Neuronal stem cell (in vitro differentiated cells): ENCODE measurements around the gene MICAL3.
A peak's percentile ranks its signal among the peaks of the same experiment; 100 is the strongest.

Experiments used
- DNase-seq: peaks from one replicate; pipeline ENCODE4 v3.0.0-alpha.2; 2013; ENCODE audit warnings: low spot score
- H2AFZ ChIP-seq: one replicate; pipeline ENCODE4 v1.6.1; 2013; ENCODE audit warnings: mild to moderate bottlenecking, low read length, inconsistent platforms
- H2AK5ac ChIP-seq: 2 replicates; pipeline ENCODE4 v1.6.1; 2013; ENCODE audit warnings: low read depth, mild to moderate bottlenecking, inconsistent platforms, low read length, moderate library complexity, mixed read lengths
- H2BK120ac ChIP-seq: 2 replicates; pipeline ENCODE4 v1.6.1; 2013; ENCODE audit warnings: low read depth, mild to moderate bottlenecking, inconsistent platforms, low read length, moderate library complexity, mixed read lengths
- H2BK12ac ChIP-seq: one replicate; pipeline ENCODE4 v1.6.1; 2013; ENCODE audit warnings: low read length, inconsistent platforms
- H2BK15ac ChIP-seq: 2 replicates; pipeline ENCODE4 v1.6.1; 2013; ENCODE audit warnings: mild to moderate bottlenecking, low read length, inconsistent platforms, mixed read lengths
- H2BK5ac ChIP-seq: one replicate; pipeline ENCODE4 v1.6.1; 2013; ENCODE audit warnings: inconsistent platforms, mild to moderate bottlenecking, low read length, moderate library complexity
- H3K14ac ChIP-seq: one replicate; pipeline ENCODE4 v1.6.1; 2013; ENCODE audit warnings: low read length, inconsistent platforms
- H3K18ac ChIP-seq: 2 replicates; pipeline ENCODE4 v1.6.1; 2013; ENCODE audit warnings: low read length, inconsistent platforms
- H3K23ac ChIP-seq: 2 replicates; pipeline ENCODE4 v1.6.1; 2013; ENCODE audit warnings: low read depth, mild to moderate bottlenecking, mixed read lengths, low read length, inconsistent platforms; ENCODE audit not compliant: poor library complexity
- H3K27ac ChIP-seq: replicated peaks from 3 replicates; pipeline ENCODE4 v1.5.1; 2013; ENCODE audit warnings: low read length, inconsistent platforms
- H3K27me3 ChIP-seq, 3 experiments: 2 replicates each; pipeline ENCODE4 v1.6.1; 2013; ENCODE audit warnings: low read length in 3 of 3, mild to moderate bottlenecking in 2 of 3, inconsistent platforms in 1 of 3, low read depth in 1 of 3, mixed read lengths in 1 of 3, moderate library complexity in 1 of 3; ENCODE audit not compliant: control insufficient read depth in 3 of 3, insufficient read depth in 3 of 3
- H3K36me3 ChIP-seq, 2 donors: replicated peaks in 1 of 2; 2 replicates each; pipeline ENCODE4 v1.6.1; 2013; ENCODE audit warnings: low read length in 2 of 2; ENCODE audit not compliant: control insufficient read depth in 2 of 2, insufficient read depth in 2 of 2
- H3K4ac ChIP-seq: 2 replicates; pipeline ENCODE4 v1.6.1; 2013; ENCODE audit warnings: inconsistent platforms, mild to moderate bottlenecking, low read length, moderate library complexity
- H3K4me1 ChIP-seq, 2 donors: 1 replicate in 1 of 2; 2 replicates in 1 of 2; pipeline ENCODE4 v1.6.1; 2013; ENCODE audit warnings: low read length in 2 of 2, low read depth in 1 of 2; ENCODE audit not compliant: control insufficient read depth in 2 of 2, insufficient read depth in 1 of 2
- H3K4me2 ChIP-seq: one replicate; pipeline ENCODE4 v1.6.1; 2013; ENCODE audit warnings: mild to moderate bottlenecking, low read length, inconsistent platforms; ENCODE audit not compliant: insufficient read depth, poor library complexity, severe bottlenecking
- H3K4me3 ChIP-seq, 2 donors: 2 replicates each; pipeline ENCODE4 v1.5.1; 2013; ENCODE audit warnings: low read length in 2 of 2, mild to moderate bottlenecking in 2 of 2, inconsistent platforms in 1 of 2, moderate library complexity in 1 of 2
- H3K79me1 ChIP-seq: one replicate; pipeline ENCODE4 v1.6.1; 2013; ENCODE audit warnings: low read depth, mild to moderate bottlenecking, inconsistent platforms, low read length, moderate library complexity
- H3K9ac ChIP-seq: one replicate; pipeline ENCODE4 v1.6.1; 2013; ENCODE audit warnings: mild to moderate bottlenecking, low read depth, low read length, inconsistent platforms; ENCODE audit not compliant: poor library complexity
- H3K9me3 ChIP-seq, 2 donors: replicated peaks in 1 of 2; 2 replicates each; pipeline versions ENCODE3 to v1.6.1; 2013; ENCODE audit warnings: low read length in 2 of 2, mild to moderate bottlenecking in 2 of 2, inconsistent platforms in 1 of 2, low read depth in 1 of 2, mixed read lengths in 1 of 2, moderate library complexity in 1 of 2; ENCODE audit not compliant: control insufficient read depth in 2 of 2, insufficient read depth in 1 of 2
- H4K8ac ChIP-seq: one replicate; pipeline ENCODE4 v1.6.1; 2013; ENCODE audit warnings: low read depth, mild to moderate bottlenecking, inconsistent platforms, low read length, moderate library complexity
- H4K91ac ChIP-seq: one replicate; pipeline ENCODE4 v1.6.1; 2013; ENCODE audit warnings: low read length, low read depth, mild to moderate bottlenecking, inconsistent platforms; ENCODE audit not compliant: poor library complexity
- WGBS, 2 donors: extraction: QIAGEN DNeasy Blood & Tissue Kit; methylation state at CpG; one replicate each; pipeline ENCODE4 v1.1.7; 2013; ENCODE audit warnings: missing lambda C conversion rate in 2 of 2, mixed read lengths in 1 of 2; ENCODE audit not compliant: insufficient read length in 2 of 2, insufficient replicate concordance in 1 of 2; ENCODE audit errors: extremely low coverage in 2 of 2; 5-methylcytosine and 5-hydroxymethylcytosine counted together

The MICAL3 gene

GRCh38 chr22:18063306-18063705 is 38.9 kb upstream of the MICAL3 start:
- Histone ChIP-seq H3K4me3 (no peak overlapping the region), H3K36me3 (no peaks in the 10 kb centered on the region), H4K91ac (no peak overlapping the region), H3K14ac (no peak overlapping the region), H3K27ac (no peak overlapping the region), H3K9ac (no peak overlapping the region), H3K23ac (no peak overlapping the region), H4K8ac (no peak overlapping the region), H2BK12ac (no peak overlapping the region), H3K18ac (no peak overlapping the region), H3K79me1 (no peaks in the 10 kb centered on the region), H3K27me3 (peaks cover 0 to 41% (median 0%) of the 10 kb centered on the region in 3 experiments), H3K4ac (no peak overlapping the region), H3K4me1 (peaks cover 5 to 9% of the 10 kb centered on the region in 2 donors), H2BK5ac (no peak overlapping the region), H2BK15ac (no peak overlapping the region), H3K9me3 (no peaks in the 10 kb centered on the region), H3K4me2 (no peak overlapping the region), H2BK120ac (no peak overlapping the region), H2AK5ac (no peak overlapping the region), H2AFZ (no peak overlapping the region)
- WGBS, 2 donors = no CpG with 5 or more reads among the region's 7 CpGs
- no peak for DNase-seq

- no peak overlapping the region for H2AFZ ChIP-seq
- H3K27me3 ChIP-seq = peaks cover 0 to 36% (median 0%) of the 10 kb centered on the region in 3 experiments
- no peak overlapping the region for H3K14ac ChIP-seq
- H3K4me3 ChIP-seq = no peak overlapping the region
- H3K27ac ChIP-seq = no peak overlapping the region
- no peak overlapping the region for H3K4me2 ChIP-seq
- no peak overlapping the region for H2BK15ac ChIP-seq
- no peak overlapping the region for H3K4ac ChIP-seq
- no peak overlapping the region for H3K23ac ChIP-seq
- no peaks in the 10 kb centered on the region for H3K9me3 ChIP-seq
- H4K8ac ChIP-seq = no peak overlapping the region
- no peak overlapping the region for H2AK5ac ChIP-seq
- no CpG with 5 or more reads among the region's 3 CpGs for WGBS, 2 donors
- H3K18ac ChIP-seq = no peak overlapping the region
- no peak overlapping the region for H3K9ac ChIP-seq
- no peak overlapping the region for H2BK12ac ChIP-seq
- peaks cover 5 to 9% of the 10 kb centered on the region in 2 donors for H3K4me1 ChIP-seq
- no peak overlapping the region for H2BK120ac ChIP-seq
- H2BK5ac ChIP-seq = no peak overlapping the region
- no peaks in the 10 kb centered on the region for H3K79me1 ChIP-seq
- no peaks in the 10 kb centered on the region for H3K36me3 ChIP-seq
- DNase-seq = no peak
- H4K91ac ChIP-seq = no peak overlapping the region
These were observed 38.1 kb upstream of the MICAL3 start for GRCh38 chr22:18062421-18062820.

GRCh38 chr22:18060646-18061620 is 36.6 kb upstream of the MICAL3 start:
- Histone ChIP-seq H2BK120ac (no peak overlapping the region), H3K4me1 (peaks cover 5 to 9% of the 10 kb centered on the region in 2 donors), H3K27me3 (peaks cover 0 to 28% (median 0%) of the 10 kb centered on the region in 3 experiments), H4K8ac (no peak overlapping the region), H3K4me2 (no peak overlapping the region), H4K91ac (no peak overlapping the region), H3K79me1 (no peaks in the 10 kb centered on the region), H3K4ac (no peak overlapping the region), H2BK5ac (no peak overlapping the region), H3K23ac (peak overlapping the region; percentile 38), H3K14ac (no peak overlapping the region), H2AK5ac (no peak overlapping the region), H3K9ac (no peak overlapping the region), H3K36me3 (no peaks in the 10 kb centered on the region), H3K27ac (no peak overlapping the region), H2BK15ac (no peak overlapping the region), H3K18ac (peak overlapping the region; percentile 54), H3K9me3 (no peaks in the 10 kb centered on the region), H2AFZ (no peak overlapping the region), H3K4me3 (no peak overlapping the region), H2BK12ac (no peak overlapping the region)
- WGBS, 2 donors = no CpG with 5 or more reads among the region's 13 CpGs
- no peak for DNase-seq

GRCh38 chr22:18059991-18060390 is 35.6 kb upstream of the MICAL3 start:
- no peak for DNase-seq
- Histone ChIP-seq H3K27ac (no peak overlapping the region), H3K27me3 (peaks cover 0 to 20% (median 0%) of the 10 kb centered on the region in 3 experiments), H4K91ac (no peak overlapping the region), H3K23ac (no peak overlapping the region), H3K36me3 (no peaks in the 10 kb centered on the region), H2BK12ac (no peak overlapping the region), H3K79me1 (no peaks in the 10 kb centered on the region), H3K9me3 (peaks cover 0 to 2% of the 10 kb centered on the region in 2 donors), H2AK5ac (no peak overlapping the region), H2AFZ (no peak overlapping the region), H3K4me3 (no peak overlapping the region), H2BK15ac (no peak overlapping the region), H2BK5ac (no peak overlapping the region), H3K9ac (no peak overlapping the region), H2BK120ac (no peak overlapping the region), H3K18ac (no peak overlapping the region), H3K4ac (no peak overlapping the region), H3K14ac (no peak overlapping the region), H4K8ac (no peak overlapping the region), H3K4me1 (peaks cover 5 to 9% of the 10 kb centered on the region in 2 donors), H3K4me2 (no peak overlapping the region)
- WGBS, 2 donors = no CpG with 5 or more reads among the region's 5 CpGs
